DND-41 (cell line): Measurements from ENCODE around the gene GRIK4.

Experiments used
- ATAC-seq: fragments of 200-7000 bp; cut with Tn5 transposase; 3 replicates; pipeline ENCODE4 v1.9.1; 2021; ENCODE audit warnings: low read depth; ENCODE audit not compliant: insufficient read depth
- DNase-seq: peaks from one replicate; pipeline ENCODE4 v3.0.0-alpha.2; 2020
- H2AFZ ChIP-seq: 2 replicates; pipeline ENCODE4 v1.6.0; 2012; ENCODE audit warnings: low read depth, low read length
- H3K27ac ChIP-seq: 2 replicates; pipeline ENCODE4 v1.5.1; 2012; ENCODE audit warnings: low read length, inconsistent platforms
- H3K27me3 ChIP-seq: fragments of 200-600 bp; sonication (generic); 2 replicates; pipeline ENCODE4 v1.6.0; 2012; ENCODE audit warnings: low read length, mild to moderate bottlenecking, inconsistent platforms; ENCODE audit not compliant: insufficient read depth, poor library complexity
- H3K36me3 ChIP-seq: 2 replicates; pipeline ENCODE4 v1.5.1; 2012; ENCODE audit warnings: low read length, inconsistent platforms; ENCODE audit not compliant: insufficient read depth
- H3K4me1 ChIP-seq: 2 replicates; pipeline ENCODE4 v1.5.1; 2012; ENCODE audit warnings: mild to moderate bottlenecking, low read length; ENCODE audit not compliant: insufficient read depth
- H3K4me2 ChIP-seq: 2 replicates; pipeline ENCODE4 v1.6.0; 2012; ENCODE audit warnings: mild to moderate bottlenecking, moderate library complexity, low read length, inconsistent platforms; ENCODE audit not compliant: insufficient read depth
- H3K4me3 ChIP-seq, 2 experiments: fragments of 200-600 bp in 1 of 2; shearing (Covaris generic) in 1 of 2; 2 replicates each; pipeline ENCODE4 v1.5.1; 2012 to 2016; ENCODE audit warnings: inconsistent platforms in 2 of 2, low read length in 2 of 2, mild to moderate bottlenecking in 2 of 2, low read depth in 1 of 2, moderate library complexity in 1 of 2
- H3K79me2 ChIP-seq: 2 replicates; pipeline ENCODE4 v1.6.0; 2012; ENCODE audit warnings: low read length, inconsistent platforms; ENCODE audit not compliant: insufficient read depth
- H3K9ac ChIP-seq: 2 replicates; pipeline ENCODE4 v1.6.0; 2012; ENCODE audit warnings: low read depth, mild to moderate bottlenecking, inconsistent platforms, low read length, moderate library complexity
- H3K9me3 ChIP-seq: 2 replicates; pipeline ENCODE4 v1.5.1; 2012; ENCODE audit warnings: low read length, moderate library complexity, mild to moderate bottlenecking, inconsistent platforms; ENCODE audit not compliant: insufficient read depth, severe bottlenecking
- H4K20me1 ChIP-seq: 2 replicates; pipeline ENCODE4 v1.6.0; 2012; ENCODE audit warnings: low read length; ENCODE audit not compliant: insufficient read depth
- CTCF ChIP-seq: IDR thresholded peaks from 2 replicates; pipeline ENCODE4 v1.5.1; 2012; ENCODE audit warnings: borderline replicate concordance, low read length, moderate library complexity, mild to moderate bottlenecking; ENCODE audit not compliant: poor library complexity, severe bottlenecking; ENCODE audit errors: extremely low read depth
- EZH2 ChIP-seq: IDR thresholded peaks from 3 replicates; pipeline ENCODE4 v1.6.1; 2012; ENCODE audit warnings: borderline replicate concordance, low read depth, mild to moderate bottlenecking, moderate library complexity, low read length, inconsistent platforms; ENCODE audit not compliant: severe bottlenecking

GRIK4 gene

DNA sequence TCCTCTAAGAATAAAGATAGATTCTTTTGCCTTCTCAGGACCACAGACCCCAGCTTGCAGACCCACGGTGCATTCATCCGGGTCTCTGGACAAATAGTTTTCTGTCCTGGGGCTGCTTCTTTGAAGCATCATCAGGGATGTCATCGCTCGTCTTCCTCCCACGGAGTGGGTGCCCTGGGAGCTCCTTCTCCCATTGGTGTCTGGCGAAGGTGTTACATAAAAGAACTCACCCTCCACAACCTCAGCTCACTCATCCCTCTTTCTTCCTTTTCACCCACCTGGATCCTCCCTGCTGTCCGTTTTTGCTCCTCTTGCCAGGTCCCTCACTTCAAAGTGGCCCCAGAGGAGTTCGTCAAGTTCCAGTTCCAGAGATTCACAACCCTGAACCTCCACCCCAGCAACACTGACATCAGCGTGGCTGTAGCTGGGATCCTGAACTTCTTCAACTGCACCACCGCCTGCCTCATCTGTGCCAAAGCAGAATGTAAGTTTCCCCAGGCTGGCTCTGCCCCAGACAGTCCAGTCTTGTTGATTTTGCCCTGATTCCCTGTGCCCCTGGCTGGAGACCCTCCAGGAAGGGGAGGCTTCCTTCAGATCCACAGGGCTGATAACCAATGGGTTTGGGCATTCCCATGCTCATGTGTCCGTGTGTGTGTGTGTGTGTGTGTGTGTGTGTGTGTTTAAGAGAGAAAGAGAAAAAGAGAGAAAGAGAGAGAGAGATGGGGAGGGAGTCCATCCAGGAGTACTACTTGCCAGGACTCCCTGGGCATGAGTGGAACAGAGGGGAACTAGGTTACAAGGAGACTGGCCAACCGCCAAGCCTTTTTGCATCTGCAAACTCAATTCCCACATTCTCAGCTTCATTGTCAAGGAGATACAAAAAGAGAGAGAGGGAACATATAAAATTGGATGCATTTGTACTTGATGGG is 308.2 kb downstream of the GRIK4 start:
- H3K4me3 ChIP-seq: no peak overlapping the region
- H3K9ac ChIP-seq: no peak overlapping the region
- H3K4me1 ChIP-seq: no peaks in the 10 kb centered on the region
- DNase-seq: no peak
- no peak for ATAC-seq
- no peaks in the 10 kb centered on the region for H3K36me3 ChIP-seq
- H3K27me3 ChIP-seq: peaks cover 43% of the 10 kb centered on the region
- no peak overlapping the region for H3K27ac ChIP-seq
- H3K79me2 ChIP-seq: no peaks in the 10 kb centered on the region
- H3K9me3 ChIP-seq: no peaks in the 10 kb centered on the region
- TF ChIP-seq EZH2 (no peak), CTCF (no peak)
- no peak overlapping the region for H3K4me2 ChIP-seq
- no peaks in the 10 kb centered on the region for H4K20me1 ChIP-seq
- H2AFZ ChIP-seq: no peak overlapping the region

GRCh38 chr11:120823159-120823558 is 311.6 kb downstream of the GRIK4 start:
- ATAC-seq: no peak
- H2AFZ ChIP-seq: no peak overlapping the region
- no peaks in the 10 kb centered on the region for H4K20me1 ChIP-seq
- H3K27me3 ChIP-seq: peaks cover 24% of the 10 kb centered on the region
- DNase-seq: no peak
- H3K36me3 ChIP-seq: no peaks in the 10 kb centered on the region
- no peaks in the 10 kb centered on the region for H3K9me3 ChIP-seq
- H3K4me2 ChIP-seq: no peak overlapping the region
- no peak overlapping the region for H3K4me3 ChIP-seq
- no peaks in the 10 kb centered on the region for H3K79me2 ChIP-seq
- no peak for TF ChIP-seq CTCF
- TF ChIP-seq EZH2: no peak
- H3K4me1 ChIP-seq: no peaks in the 10 kb centered on the region
- H3K9ac ChIP-seq: no peak overlapping the region
- no peak overlapping the region for H3K27ac ChIP-seq

DNA sequence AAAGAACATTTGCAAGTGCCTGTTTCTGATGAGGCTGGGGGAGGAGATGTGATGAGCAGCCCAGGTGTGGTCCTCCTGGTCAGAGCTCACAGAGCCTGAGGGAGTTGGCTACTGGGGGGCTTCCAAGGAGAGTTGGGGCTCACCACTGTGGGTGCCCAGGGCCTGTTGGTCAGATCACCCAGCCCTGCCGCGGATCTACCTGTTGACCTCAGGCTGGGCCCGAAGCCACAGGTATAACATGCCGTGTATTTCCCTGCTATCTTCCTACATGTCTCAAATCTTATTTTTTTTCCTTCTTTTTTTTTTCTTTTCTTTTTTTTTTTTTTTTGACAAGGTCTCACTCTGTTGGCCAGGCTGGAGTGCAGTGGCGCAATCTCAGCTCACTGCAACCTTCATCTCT is 312.7 kb downstream of the GRIK4 start:
- Histone ChIP-seq H3K27me3 (peaks cover 21% of the 10 kb centered on the region), H4K20me1 (no peaks in the 10 kb centered on the region), H2AFZ (no peak overlapping the region), H3K79me2 (no peaks in the 10 kb centered on the region), H3K9ac (no peak overlapping the region), H3K36me3 (no peaks in the 10 kb centered on the region), H3K9me3 (no peaks in the 10 kb centered on the region), H3K4me2 (no peak overlapping the region), H3K27ac (no peak overlapping the region), H3K4me1 (no peaks in the 10 kb centered on the region), H3K4me3 (no peak overlapping the region)
- no peak for ATAC-seq
- DNase-seq: no peak
- TF ChIP-seq CTCF (no peak), EZH2 (no peak)
